K562 (cell line): ENCODE measurements around the gene SDC3. TPM values are rescaled to one million over a fixed set of nuclear protein-coding genes. Genes with fewer than 3 reads are reported as not detected.
A peak's percentile ranks its signal among the peaks of the same experiment; 100 is the strongest.

Experiments used
- CBFA2T2 ChIP-seq: fragments of 450-650 bp; conservative IDR thresholded peaks from 2 replicates; pipeline ENCODE4 v1.6.1; 2017; ENCODE audit warnings: mild to moderate bottlenecking
- DDX20 ChIP-seq: fragments of 450-650 bp; IDR thresholded peaks from 2 replicates; pipeline ENCODE4 v1.6.1; 2016; ENCODE audit warnings: missing genetic modification characterization, low read depth, mild to moderate bottlenecking, missing compliant biosample characterization, moderate library complexity
- DMBX1 ChIP-seq: fragments of 250-450 bp; sonication (Bioruptor Pico); IDR thresholded peaks from 2 replicates; pipeline ENCODE4 v1.8.0; 2022; ENCODE audit warnings: inconsistent platforms, mild to moderate bottlenecking, moderate library complexity, borderline replicate concordance
- DPF2 ChIP-seq: fragments of 450-650 bp; IDR thresholded peaks from 2 replicates; pipeline ENCODE4 v1.6.1; 2016
- ETV1 ChIP-seq: fragments of 450-650 bp; conservative IDR thresholded peaks from 2 replicates; pipeline ENCODE4 v1.6.1; 2016; ENCODE audit warnings: missing genetic modification characterization, control low read depth, low read depth, missing compliant biosample characterization
- HIVEP1 ChIP-seq: fragments of 250-450 bp; sonication (Bioruptor Pico); IDR thresholded peaks from 2 replicates; pipeline ENCODE4 v1.4.0; 2020; ENCODE audit warnings: mild to moderate bottlenecking
- IFI16 ChIP-seq: fragments of 250-450 bp; sonication (Bioruptor Pico); IDR thresholded peaks from 2 replicates; pipeline ENCODE4 v2.1.2; 2022; ENCODE audit warnings: mild to moderate bottlenecking, inconsistent platforms
- MEF2A ChIP-seq: IDR thresholded peaks from 2 replicates; pipeline ENCODE4 v1.6.1; 2011; ENCODE audit warnings: low read depth, mild to moderate bottlenecking, low read length, moderate library complexity; ENCODE audit not compliant: control insufficient read depth
- PHB2 ChIP-seq: fragments of 450-650 bp; IDR thresholded peaks from 2 replicates; pipeline ENCODE4 v1.6.1; 2017; ENCODE audit warnings: low read depth
- POLR2G ChIP-seq: fragments of 200-400 bp; formaldehyde crosslinking; IDR thresholded peaks from 2 replicates; pipeline ENCODE4 v1.6.1; 2017; ENCODE audit warnings: low read depth, mild to moderate bottlenecking, antibody characterized with exemption, low read length, moderate library complexity
- PTTG1 ChIP-seq: fragments of 450-650 bp; IDR thresholded peaks from 2 replicates; pipeline ENCODE4 v1.6.1; 2016; ENCODE audit warnings: low read depth, mild to moderate bottlenecking, missing genetic modification characterization, missing compliant biosample characterization
- SPI1 ChIP-seq: IDR thresholded peaks from 2 replicates; pipeline ENCODE4 v1.6.1; 2011; ENCODE audit warnings: low read depth, low read length, control low read depth, borderline replicate concordance
- SREBF1 ChIP-seq: fragments of 150-350 bp; IDR thresholded peaks from 2 replicates; pipeline ENCODE4 v1.6.1; 2014; ENCODE audit warnings: antibody characterized with exemption, low read depth, low read length, borderline replicate concordance
- TAF15 ChIP-seq: fragments of 200-400 bp; formaldehyde crosslinking; IDR thresholded peaks from 2 replicates; pipeline ENCODE4 v1.6.1; 2017; ENCODE audit warnings: mild to moderate bottlenecking, low read depth, low read length, moderate library complexity
- TEAD2 ChIP-seq: fragments of 450-650 bp; IDR thresholded peaks from 2 replicates; pipeline ENCODE4 v1.6.1; 2016; ENCODE audit warnings: missing genetic modification characterization, control low read depth, missing compliant biosample characterization
- ZFPM2 ChIP-seq: fragments of 250-450 bp; sonication (Bioruptor Pico); IDR thresholded peaks from 2 replicates; pipeline ENCODE4 v1.5.1; 2022; ENCODE audit warnings: mild to moderate bottlenecking
- ZNF140 ChIP-seq: fragments of 250-450 bp; sonication (Bioruptor Pico); IDR thresholded peaks from 2 replicates; pipeline ENCODE4 v1.8.0; 2021; ENCODE audit warnings: moderate library complexity, mild to moderate bottlenecking, inconsistent platforms
- ZNF780A ChIP-seq: fragments of 250-450 bp; sonication (Bioruptor Pico); IDR thresholded peaks from 2 replicates; pipeline ENCODE4 v1.5.0; 2021; ENCODE audit warnings: mild to moderate bottlenecking
- polyA plus RNA-seq, 8 experiments: library from polyadenylated mRNA; depleted of rRNA in 4 of 8; stranded (reverse) in 5 of 8; unstranded in 3 of 8; fragments of >200 nt; fragmentation: Nextera tagmentation in 2 of 8; fragmentation: Illumina TruSeq in 1 of 8; extraction: Ambion mirVana in 2 of 8; extraction: Trizol in 1 of 8; gene quantifications; 2 replicates each; pipeline versions ENCODE4 v1.2.1 to v1.2.3, GENCODE V29; 2011 to 2014; ENCODE audit warnings: inconsistent platforms in 1 of 8, missing spikeins in 1 of 8
- total RNA-seq, 7 experiments: library from RNA; depleted of rRNA in 6 of 7; stranded (reverse); fragments of >200 nt in 6 of 7; fragmentation: Illumina TruSeq in 2 of 7; extraction: Trizol in 2 of 7; gene quantifications; 2 replicates each; pipeline versions ENCODE4 v1.2.1 to v1.2.3, GENCODE V29; 2011 to 2021; ENCODE audit warnings: low replicate concordance in 1 of 7
- TF ChIP-seq, protein P1 (sequence below): sonication (generic); formaldehyde crosslinking; IDR thresholded peaks from 2 replicates; pipeline ENCODE4 v1.8.0; 2022; ENCODE audit warnings: mild to moderate bottlenecking, missing genetic modification reagents, borderline replicate concordance
- TF ChIP-seq, protein P2 (sequence below): fragments of 450-650 bp; formaldehyde crosslinking; IDR thresholded peaks from 2 replicates; pipeline ENCODE4 v1.4.0; 2020; ENCODE audit warnings: mild to moderate bottlenecking, moderate library complexity
- TF ChIP-seq, protein P3 (sequence below): sonication (generic); formaldehyde crosslinking; IDR thresholded peaks from 2 replicates; pipeline ENCODE4 v1.9.0; 2022; ENCODE audit warnings: mild to moderate bottlenecking, missing genetic modification reagents

SDC3 gene
- total and polyA plus RNA-seq, 9 of the 15 experiments (the other 6 are each of a cell fraction or from before 2014, with no cell fraction given), result 0.38 to 44.1 (median 12.1) TPM

DNA sequence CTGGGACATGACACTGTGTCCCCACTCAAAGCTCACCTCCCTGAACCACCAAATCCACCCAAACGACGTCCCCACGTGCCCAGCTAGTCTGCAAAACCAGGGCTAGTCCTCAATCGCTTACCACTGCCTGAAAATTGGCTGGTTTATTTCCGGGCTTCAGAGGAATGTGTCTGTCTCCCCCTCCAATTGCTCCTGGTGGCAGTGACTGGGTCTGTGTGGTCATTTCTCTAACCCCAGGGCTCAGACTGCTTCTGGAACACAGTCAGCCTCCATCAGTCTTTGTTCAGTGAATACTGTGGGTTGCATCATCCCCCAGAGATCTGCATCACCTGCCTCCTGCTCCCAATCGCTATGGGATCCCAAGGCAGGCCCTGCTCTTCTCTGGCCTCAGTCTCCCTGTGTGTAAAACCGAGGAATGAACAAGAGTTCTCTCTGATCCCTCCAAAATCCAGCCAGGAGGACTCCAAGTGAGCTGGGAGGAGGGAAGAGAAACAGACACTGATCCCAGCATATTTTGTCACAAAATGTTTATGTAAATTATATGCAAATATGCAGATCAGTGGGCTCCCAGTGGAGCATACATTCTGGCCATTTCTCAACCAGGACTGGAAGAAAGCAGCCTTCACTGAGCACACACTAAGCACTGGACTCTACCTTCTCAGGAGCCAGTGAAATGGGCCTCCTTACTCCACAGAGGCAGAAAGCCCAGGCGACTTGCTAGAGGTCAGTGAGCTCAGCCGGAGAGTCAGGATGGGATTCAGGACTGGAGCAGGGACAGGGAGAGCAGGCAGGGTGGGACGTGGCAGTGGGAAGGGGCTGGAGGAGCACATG, 20.9 kb downstream of the SDC3 start (continued):
- TF ChIP-seq, protein P1, sequence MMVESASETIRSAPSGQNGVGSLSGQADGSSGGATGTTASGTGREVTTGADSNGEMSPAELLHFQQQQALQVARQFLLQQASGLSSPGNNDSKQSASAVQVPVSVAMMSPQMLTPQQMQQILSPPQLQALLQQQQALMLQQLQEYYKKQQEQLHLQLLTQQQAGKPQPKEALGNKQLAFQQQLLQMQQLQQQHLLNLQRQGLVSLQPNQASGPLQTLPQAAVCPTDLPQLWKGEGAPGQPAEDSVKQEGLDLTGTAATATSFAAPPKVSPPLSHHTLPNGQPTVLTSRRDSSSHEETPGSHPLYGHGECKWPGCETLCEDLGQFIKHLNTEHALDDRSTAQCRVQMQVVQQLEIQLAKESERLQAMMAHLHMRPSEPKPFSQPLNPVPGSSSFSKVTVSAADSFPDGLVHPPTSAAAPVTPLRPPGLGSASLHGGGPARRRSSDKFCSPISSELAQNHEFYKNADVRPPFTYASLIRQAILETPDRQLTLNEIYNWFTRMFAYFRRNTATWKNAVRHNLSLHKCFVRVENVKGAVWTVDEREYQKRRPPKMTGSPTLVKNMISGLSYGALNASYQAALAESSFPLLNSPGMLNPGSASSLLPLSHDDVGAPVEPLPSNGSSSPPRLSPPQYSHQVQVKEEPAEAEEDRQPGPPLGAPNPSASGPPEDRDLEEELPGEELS (CRISPR knock-in tag), result no peak
- TF ChIP-seq ZNF780A (CRISPR knock-in tag), result no peak
- TF ChIP-seq, protein P2, sequence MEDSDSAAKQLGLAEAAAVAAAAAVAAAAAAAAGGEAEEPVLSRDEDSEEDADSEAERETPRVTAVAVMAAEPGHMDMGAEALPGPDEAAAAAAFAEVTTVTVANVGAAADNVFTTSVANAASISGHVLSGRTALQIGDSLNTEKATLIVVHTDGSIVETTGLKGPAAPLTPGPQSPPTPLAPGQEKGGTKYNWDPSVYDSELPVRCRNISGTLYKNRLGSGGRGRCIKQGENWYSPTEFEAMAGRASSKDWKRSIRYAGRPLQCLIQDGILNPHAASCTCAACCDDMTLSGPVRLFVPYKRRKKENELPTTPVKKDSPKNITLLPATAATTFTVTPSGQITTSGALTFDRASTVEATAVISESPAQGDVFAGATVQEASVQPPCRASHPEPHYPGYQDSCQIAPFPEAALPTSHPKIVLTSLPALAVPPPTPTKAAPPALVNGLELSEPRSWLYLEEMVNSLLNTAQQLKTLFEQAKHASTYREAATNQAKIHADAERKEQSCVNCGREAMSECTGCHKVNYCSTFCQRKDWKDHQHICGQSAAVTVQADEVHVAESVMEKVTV (CRISPR knock-in tag), result 0 out of 2 replicates have a peak, but pooled peaks have one; percentile 5
- no peak for TF ChIP-seq PHB2
- TF ChIP-seq DMBX1 (CRISPR knock-in tag), result peak; percentile 84; the same call in 1 of the 2 replicates
- TF ChIP-seq DPF2, result peak; percentile 62; the same call in 1 of the 2 replicates
- TF ChIP-seq SREBF1, result no peak
- TF ChIP-seq SPI1, result no peak
- TF ChIP-seq PTTG1 (tag), result no peak
- TF ChIP-seq POLR2G, result no peak
- TF ChIP-seq ZNF140 (CRISPR knock-in tag), result no peak
- TF ChIP-seq TEAD2, result no peak
- no peak for TF ChIP-seq DDX20 (tag)
- TF ChIP-seq, protein P3, sequence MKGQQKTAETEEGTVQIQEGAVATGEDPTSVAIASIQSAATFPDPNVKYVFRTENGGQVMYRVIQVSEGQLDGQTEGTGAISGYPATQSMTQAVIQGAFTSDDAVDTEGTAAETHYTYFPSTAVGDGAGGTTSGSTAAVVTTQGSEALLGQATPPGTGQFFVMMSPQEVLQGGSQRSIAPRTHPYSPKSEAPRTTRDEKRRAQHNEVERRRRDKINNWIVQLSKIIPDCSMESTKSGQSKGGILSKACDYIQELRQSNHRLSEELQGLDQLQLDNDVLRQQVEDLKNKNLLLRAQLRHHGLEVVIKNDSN (CRISPR knock-in tag), result peak; percentile 50; the same call in 1 of the 2 replicates
- TF ChIP-seq ETV1 (tag), result peak; percentile 61
- TF ChIP-seq CBFA2T2, result no peak
- no peak for TF ChIP-seq ZFPM2 (CRISPR knock-in tag)
- TF ChIP-seq HIVEP1 (CRISPR knock-in tag), result 0 out of 2 replicates have a peak, but pooled peaks have one; percentile 75
- TF ChIP-seq MEF2A, result no peak
- peak; percentile 40; the same call in 1 of the 2 replicates for TF ChIP-seq IFI16 (CRISPR knock-in tag)
- TF ChIP-seq TAF15, result no peak
